ENCODE measurements around the gene PPP1R10. TPM values are rescaled to one million over a fixed set of nuclear protein-coding genes. Genes with fewer than 3 reads are reported as not detected.

PPP1R10 gene
- total and polyA plus RNA-seq, 2 of the 13 experiments (the other 11 are each of a cell fraction or from before 2014, with no cell fraction given): 26.3 to 38.4 TPM

GRCh38 chr6:30654798-30655742 lies 38.0 kb upstream of the PPP1R10 start (continued):
- TF ChIP-seq, protein P1, sequence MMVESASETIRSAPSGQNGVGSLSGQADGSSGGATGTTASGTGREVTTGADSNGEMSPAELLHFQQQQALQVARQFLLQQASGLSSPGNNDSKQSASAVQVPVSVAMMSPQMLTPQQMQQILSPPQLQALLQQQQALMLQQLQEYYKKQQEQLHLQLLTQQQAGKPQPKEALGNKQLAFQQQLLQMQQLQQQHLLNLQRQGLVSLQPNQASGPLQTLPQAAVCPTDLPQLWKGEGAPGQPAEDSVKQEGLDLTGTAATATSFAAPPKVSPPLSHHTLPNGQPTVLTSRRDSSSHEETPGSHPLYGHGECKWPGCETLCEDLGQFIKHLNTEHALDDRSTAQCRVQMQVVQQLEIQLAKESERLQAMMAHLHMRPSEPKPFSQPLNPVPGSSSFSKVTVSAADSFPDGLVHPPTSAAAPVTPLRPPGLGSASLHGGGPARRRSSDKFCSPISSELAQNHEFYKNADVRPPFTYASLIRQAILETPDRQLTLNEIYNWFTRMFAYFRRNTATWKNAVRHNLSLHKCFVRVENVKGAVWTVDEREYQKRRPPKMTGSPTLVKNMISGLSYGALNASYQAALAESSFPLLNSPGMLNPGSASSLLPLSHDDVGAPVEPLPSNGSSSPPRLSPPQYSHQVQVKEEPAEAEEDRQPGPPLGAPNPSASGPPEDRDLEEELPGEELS (CRISPR knock-in tag; IDR thresholded peaks at IDR 0.05): peak; percentile 87
- TF ChIP-seq KDM4B (CRISPR knock-in tag; IDR thresholded peaks at IDR 0.05): peak; percentile 60; the same call in 1 of the 2 replicates
- no peak for TF ChIP-seq CHD2 (IDR thresholded peaks at IDR 0.05; ENCODE audit: low read depth, low read length)
- TF ChIP-seq GFI1 (CRISPR knock-in tag; IDR thresholded peaks at IDR 0.05; ENCODE audit: borderline replicate concordance): peak; percentile 33; the same call in 1 of the 2 replicates
- TF ChIP-seq ZNF530 (CRISPR knock-in tag; IDR thresholded peaks at IDR 0.05; ENCODE audit: low read depth): no peak
- TF ChIP-seq ZNF737 (CRISPR knock-in tag; IDR thresholded peaks at IDR 0.05; ENCODE audit: borderline replicate concordance): no peak; the same call in 1 of the 2 replicates
- TF ChIP-seq, protein P2, sequence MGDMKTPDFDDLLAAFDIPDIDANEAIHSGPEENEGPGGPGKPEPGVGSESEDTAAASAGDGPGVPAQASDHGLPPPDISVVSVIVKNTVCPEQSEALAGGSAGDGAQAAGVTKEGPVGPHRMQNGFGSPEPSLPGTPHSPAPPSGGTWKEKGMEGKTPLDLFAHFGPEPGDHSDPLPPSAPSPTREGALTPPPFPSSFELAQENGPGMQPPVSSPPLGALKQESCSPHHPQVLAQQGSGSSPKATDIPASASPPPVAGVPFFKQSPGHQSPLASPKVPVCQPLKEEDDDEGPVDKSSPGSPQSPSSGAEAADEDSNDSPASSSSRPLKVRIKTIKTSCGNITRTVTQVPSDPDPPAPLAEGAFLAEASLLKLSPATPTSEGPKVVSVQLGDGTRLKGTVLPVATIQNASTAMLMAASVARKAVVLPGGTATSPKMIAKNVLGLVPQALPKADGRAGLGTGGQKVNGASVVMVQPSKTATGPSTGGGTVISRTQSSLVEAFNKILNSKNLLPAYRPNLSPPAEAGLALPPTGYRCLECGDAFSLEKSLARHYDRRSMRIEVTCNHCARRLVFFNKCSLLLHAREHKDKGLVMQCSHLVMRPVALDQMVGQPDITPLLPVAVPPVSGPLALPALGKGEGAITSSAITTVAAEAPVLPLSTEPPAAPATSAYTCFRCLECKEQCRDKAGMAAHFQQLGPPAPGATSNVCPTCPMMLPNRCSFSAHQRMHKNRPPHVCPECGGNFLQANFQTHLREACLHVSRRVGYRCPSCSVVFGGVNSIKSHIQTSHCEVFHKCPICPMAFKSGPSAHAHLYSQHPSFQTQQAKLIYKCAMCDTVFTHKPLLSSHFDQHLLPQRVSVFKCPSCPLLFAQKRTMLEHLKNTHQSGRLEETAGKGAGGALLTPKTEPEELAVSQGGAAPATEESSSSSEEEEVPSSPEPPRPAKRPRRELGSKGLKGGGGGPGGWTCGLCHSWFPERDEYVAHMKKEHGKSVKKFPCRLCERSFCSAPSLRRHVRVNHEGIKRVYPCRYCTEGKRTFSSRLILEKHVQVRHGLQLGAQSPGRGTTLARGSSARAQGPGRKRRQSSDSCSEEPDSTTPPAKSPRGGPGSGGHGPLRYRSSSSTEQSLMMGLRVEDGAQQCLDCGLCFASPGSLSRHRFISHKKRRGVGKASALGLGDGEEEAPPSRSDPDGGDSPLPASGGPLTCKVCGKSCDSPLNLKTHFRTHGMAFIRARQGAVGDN (CRISPR knock-in tag; IDR thresholded peaks at IDR 0.05): peak; percentile 80
- no peak for TF ChIP-seq GATA4 (IDR thresholded peaks at IDR 0.05; ENCODE audit: borderline replicate concordance, low read depth)
- TF ChIP-seq ZNF44 (CRISPR knock-in tag; IDR thresholded peaks at IDR 0.05): peak; percentile 91
- no peak for TF ChIP-seq ZSCAN12 (CRISPR knock-in tag; IDR thresholded peaks at IDR 0.05)
- TF ChIP-seq NAIF1 (CRISPR knock-in tag; IDR thresholded peaks at IDR 0.05; ENCODE audit: borderline replicate concordance): no peak
- TF ChIP-seq NCOA5 (CRISPR knock-in tag; IDR thresholded peaks at IDR 0.05): no peak
- TF ChIP-seq TFDP2 (CRISPR knock-in tag; IDR thresholded peaks at IDR 0.05): no peak; the same call in 1 of the 2 replicates
- no peak for TF ChIP-seq JDP2 (CRISPR knock-in tag; IDR thresholded peaks at IDR 0.05; ENCODE audit: borderline replicate concordance)
- TF ChIP-seq, protein P3, sequence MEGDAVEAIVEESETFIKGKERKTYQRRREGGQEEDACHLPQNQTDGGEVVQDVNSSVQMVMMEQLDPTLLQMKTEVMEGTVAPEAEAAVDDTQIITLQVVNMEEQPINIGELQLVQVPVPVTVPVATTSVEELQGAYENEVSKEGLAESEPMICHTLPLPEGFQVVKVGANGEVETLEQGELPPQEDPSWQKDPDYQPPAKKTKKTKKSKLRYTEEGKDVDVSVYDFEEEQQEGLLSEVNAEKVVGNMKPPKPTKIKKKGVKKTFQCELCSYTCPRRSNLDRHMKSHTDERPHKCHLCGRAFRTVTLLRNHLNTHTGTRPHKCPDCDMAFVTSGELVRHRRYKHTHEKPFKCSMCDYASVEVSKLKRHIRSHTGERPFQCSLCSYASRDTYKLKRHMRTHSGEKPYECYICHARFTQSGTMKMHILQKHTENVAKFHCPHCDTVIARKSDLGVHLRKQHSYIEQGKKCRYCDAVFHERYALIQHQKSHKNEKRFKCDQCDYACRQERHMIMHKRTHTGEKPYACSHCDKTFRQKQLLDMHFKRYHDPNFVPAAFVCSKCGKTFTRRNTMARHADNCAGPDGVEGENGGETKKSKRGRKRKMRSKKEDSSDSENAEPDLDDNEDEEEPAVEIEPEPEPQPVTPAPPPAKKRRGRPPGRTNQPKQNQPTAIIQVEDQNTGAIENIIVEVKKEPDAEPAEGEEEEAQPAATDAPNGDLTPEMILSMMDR (CRISPR knock-in tag; IDR thresholded peaks at IDR 0.05): peak; percentile 40
- peak; percentile 95 for TF ChIP-seq ZNF205 (CRISPR knock-in tag; IDR thresholded peaks at IDR 0.05)
